Measurements from ENCODE around the gene FBXW8.
A peak's percentile ranks its signal among the peaks of the same experiment; 100 is the strongest.

Gene FBXW8

GRCh38 chr12:116910645-116911451 is at the start of gene FBXW8:
FBXW8 (plus strand) TSS chr12:116910950; CDS start chr12:116911038, 88 bp downstream.
- DNase-seq (ENCODE audit: low spot score), result peak; percentile 73

GRCh38 chr12:116861320-116861719 is 49.4 kb upstream of the FBXW8 start:
- DNase-seq (ENCODE audit: low spot score), result no peak

GRCh38 chr12:116862167-116862566 is 48.6 kb upstream of the FBXW8 start:
- no peak for DNase-seq (ENCODE audit: low spot score)

- no peak for DNase-seq (ENCODE audit: low spot score)
Observed at GRCh38 chr12:116863275-116863767, 47.4 kb upstream of the FBXW8 start.

GRCh38 chr12:116864371-116865160 is 46.2 kb upstream of the FBXW8 start:
- DNase-seq (ENCODE audit: low spot score), result no peak

GRCh38 chr12:116867523-116867922 is 43.2 kb upstream of the FBXW8 start:
- DNase-seq (ENCODE audit: low spot score), result no peak

- no peak for DNase-seq (ENCODE audit: low spot score)
Observed at GRCh38 chr12:116870306-116870705, 40.4 kb upstream of the FBXW8 start.

GRCh38 chr12:116874324-116874995 is 36.3 kb upstream of the FBXW8 start:
- DNase-seq (ENCODE audit: low spot score), result no peak

- no peak for DNase-seq (ENCODE audit: low spot score)
Observed at GRCh38 chr12:116876151-116876869, 34.4 kb upstream of the FBXW8 start.

- no peak for DNase-seq (ENCODE audit: low spot score)
Observed at GRCh38 chr12:116878567-116879508, 31.9 kb upstream of the FBXW8 start.

- DNase-seq (ENCODE audit: low spot score), result no peak
Observed at GRCh38 chr12:116879509-116880212, 31.1 kb upstream of the FBXW8 start.

GRCh38 chr12:116880213-116880816 is 30.4 kb upstream of the FBXW8 start:
- DNase-seq (ENCODE audit: low spot score), result no peak

- DNase-seq (ENCODE audit: low spot score), result peak; percentile 22
Observed at GRCh38 chr12:116880817-116881324, 29.9 kb upstream of the FBXW8 start.

- DNase-seq (ENCODE audit: low spot score), result no peak
Observed at GRCh38 chr12:116881325-116881876, 29.3 kb upstream of the FBXW8 start, which contains the start of gene HRK. HRK (minus strand) TSS chr12:116881441; CDS start chr12:116881307, 134 bp downstream.

GRCh38 chr12:116881877-116882507 is 28.8 kb upstream of the FBXW8 start:
- no peak for DNase-seq (ENCODE audit: low spot score)

GRCh38 chr12:116882742-116883141 is 28.0 kb upstream of the FBXW8 start:
- DNase-seq (ENCODE audit: low spot score), result no peak

GRCh38 chr12:116884871-116885270 is 25.9 kb upstream of the FBXW8 start:
- DNase-seq (ENCODE audit: low spot score), result no peak

- DNase-seq (ENCODE audit: low spot score), result no peak
Observed at GRCh38 chr12:116885491-116885890, 25.3 kb upstream of the FBXW8 start.

Data from activated CD4-positive, alpha-beta T cell treated with anti-CD3 and anti-CD28 coated beads, Interleukin-2, Interleukin-4, amounts not matched to agents 100 ng/mL and 50 ng/mL, durations not matched to agents 16 hours and 8 hours (primary cell).